HG03103 (cell line): ENCODE measurements around the gene REEP6.
A peak's percentile ranks its signal among the peaks of the same experiment; 100 is the strongest.
"Not testable (repeated sequence)": the region's sequence is repeated elsewhere in the genome, so short reads cannot be mapped to it uniquely, and the experiment has no call there.

Source experiments
- ATAC-seq: cut with Tn5 transposase; IDR thresholded peaks from one replicate; pipeline ENCODE4 v1.9.1; 2021; ENCODE audit warnings: low read depth; ENCODE audit not compliant: unreplicated experiment

The REEP6 gene

DNA sequence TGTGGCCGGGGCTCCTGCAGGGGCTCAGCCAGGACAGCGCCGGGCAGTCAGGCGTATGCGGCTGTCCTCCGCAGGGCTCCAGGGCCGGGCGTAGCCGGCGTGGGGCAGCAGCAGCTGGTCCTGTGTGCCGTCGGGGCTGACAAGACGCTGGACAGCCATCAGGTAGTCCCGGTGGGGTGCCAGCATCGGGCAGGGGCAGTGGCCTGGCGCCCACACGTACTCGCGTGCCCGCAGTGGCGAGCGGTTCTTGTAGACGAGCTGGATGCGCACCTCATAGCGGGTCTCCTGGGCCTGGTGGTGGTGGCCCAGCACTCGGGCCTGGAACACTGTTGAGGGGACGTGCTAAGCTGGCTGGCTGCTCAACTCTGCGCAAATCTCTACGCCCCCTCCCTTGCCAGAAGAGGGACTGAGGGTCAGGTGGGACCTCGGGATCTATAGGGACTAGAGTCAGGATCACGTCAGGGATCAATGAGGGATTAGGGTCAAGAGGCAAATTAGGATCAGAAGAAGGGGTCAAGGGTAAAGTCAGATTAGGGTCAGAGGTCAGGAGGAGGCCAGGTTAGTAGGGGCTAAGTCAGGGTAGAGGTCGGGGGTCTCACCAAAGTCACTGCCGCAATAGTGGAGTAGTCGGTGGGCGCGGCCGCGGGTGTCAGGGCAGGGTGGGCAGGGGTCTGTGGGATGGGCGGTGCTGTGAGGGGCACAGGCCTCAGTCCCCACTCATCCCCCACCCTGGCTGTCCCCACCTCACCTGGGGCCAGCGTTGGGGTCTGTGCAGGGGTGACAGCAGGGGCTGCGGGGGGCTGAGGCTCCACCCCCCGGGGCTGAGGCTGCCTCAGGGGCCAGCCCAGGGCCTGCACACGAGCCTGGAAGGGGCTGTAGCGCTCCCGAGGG is 15.3 kb downstream of the REEP6 start:
- ATAC-seq = no peak

DNA sequence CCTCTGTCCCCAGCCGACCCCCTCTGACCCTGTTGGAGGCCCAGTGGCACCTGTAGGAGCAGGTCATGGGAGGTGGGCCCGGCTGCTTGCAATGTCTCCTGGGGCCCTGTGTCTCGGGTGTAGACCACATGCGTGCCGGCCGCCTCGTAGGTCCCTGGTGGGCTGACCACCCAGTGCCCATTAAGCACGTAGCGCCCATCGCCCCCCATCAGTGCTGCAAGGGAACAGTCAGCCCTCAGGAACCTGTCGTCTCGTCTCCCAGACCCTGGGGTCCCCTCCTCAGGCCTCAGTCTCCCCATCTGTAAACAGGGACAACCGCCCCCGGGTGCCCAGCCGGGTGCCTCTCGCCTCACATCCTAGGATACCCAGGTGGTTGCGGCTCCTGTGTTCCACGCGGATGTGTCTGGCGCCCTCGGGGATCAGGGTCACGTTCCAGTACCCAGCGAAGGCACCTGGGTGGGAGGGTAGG is 16.2 kb downstream of the REEP6 start:
- no peak for ATAC-seq

DNA sequence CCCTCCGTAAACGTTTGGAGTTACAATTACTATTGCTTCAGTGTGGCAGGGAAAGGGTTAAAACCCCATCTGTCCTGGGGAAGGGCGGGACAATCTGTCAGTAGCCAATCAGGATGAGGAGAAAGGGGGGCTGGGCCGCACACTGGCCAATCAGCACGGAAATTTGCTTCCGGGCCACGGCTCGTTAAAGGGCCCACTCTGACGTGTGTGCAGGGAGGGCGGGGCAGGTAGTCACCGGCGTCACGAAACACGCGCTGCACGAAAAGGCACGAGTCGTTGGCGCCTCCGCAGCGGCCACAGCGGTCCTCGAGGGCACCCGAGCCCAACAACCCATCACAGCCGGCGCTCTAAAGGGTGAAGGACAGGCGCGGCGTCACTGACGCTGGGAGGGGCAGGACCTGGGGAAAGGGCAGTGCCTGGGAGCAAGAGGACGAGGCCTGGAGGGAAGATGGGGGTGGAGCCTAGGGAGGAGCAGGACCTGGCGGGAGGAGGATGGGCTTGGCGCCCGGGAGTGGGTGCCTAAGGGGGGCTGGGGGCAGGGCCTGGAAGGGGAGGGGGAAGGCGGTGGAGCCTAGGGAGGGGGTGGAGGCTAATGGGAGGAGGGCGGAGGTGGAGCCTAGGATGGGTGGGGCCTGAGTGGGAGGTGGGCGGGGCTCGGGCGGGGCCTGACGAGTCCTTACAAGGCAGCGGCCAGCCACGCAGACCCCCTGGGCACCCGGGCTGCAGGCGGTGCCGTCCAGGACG is 17.0 kb downstream of the REEP6 start:
- peak; percentile 54 for ATAC-seq

- ATAC-seq = no peak
These were observed 17.5 kb downstream of the REEP6 start for GRCh38 chr19:1508507-1508856.

DNA sequence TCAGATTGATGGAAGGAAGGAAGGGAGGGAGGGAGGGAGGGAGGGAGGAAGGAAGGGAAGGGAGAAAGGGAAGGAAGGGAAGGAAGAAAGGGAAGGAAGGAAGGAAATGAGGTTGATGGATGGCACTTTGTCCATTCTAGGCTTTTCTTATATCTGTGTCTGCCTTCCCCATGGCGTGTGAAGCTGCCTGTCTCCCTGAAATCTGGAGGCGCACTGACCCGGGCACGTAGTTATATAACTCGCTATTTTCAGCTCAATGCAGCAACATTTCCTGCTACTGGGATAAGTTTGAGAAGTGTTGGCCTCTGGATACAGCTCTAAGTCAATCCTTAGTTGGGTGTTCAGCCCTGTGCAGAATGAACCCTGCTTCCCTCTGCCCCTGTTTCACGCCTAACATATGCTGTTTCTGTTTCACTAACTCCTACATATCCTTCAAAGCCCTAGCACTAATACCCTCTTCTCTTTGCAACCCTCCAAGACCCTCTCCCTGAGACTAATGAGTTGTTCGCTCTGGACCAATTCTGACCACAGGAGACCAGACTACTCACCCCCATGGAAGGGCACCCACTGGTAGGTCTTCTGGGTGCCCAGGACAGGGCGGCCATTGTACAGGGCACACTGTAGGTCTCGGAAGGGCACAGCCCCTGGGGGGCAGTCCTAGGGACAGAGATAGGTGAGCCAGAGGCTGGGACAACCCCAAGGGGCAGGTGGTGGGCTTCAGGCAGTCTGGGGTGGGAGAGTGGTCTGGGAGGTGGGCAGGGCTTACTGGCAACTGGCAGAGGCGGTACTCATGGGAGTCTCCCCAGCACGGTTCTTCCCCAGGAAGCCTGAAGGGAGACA is 18.8 kb downstream of the REEP6 start:
- no peak for ATAC-seq

- no peak for ATAC-seq
These were observed 19.4 kb downstream of the REEP6 start for GRCh38 chr19:1510442-1510806.

DNA sequence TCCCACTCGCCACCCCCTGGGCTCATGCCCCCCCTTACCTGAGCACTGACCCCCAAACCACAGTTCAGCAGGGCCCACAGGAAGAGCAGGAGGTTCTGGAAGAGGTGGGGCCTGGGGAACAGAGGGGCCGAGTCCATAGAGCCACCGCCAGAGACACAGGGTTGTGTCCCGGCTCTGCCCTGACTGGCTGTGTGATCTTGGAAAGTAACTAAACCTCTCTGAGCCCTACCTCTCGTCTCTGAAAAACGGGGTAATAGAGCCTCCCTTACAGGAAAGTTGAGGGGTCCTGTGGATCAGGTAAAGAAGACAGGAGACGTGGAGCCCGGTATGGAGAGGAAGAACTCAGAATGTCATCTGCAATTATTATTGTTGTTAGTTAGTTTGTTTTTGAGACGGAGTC is 19.8 kb downstream of the REEP6 start:
- ATAC-seq = no peak

- ATAC-seq = no peak
These were observed 20.6 kb downstream of the REEP6 start for GRCh38 chr19:1511318-1512317.

DNA sequence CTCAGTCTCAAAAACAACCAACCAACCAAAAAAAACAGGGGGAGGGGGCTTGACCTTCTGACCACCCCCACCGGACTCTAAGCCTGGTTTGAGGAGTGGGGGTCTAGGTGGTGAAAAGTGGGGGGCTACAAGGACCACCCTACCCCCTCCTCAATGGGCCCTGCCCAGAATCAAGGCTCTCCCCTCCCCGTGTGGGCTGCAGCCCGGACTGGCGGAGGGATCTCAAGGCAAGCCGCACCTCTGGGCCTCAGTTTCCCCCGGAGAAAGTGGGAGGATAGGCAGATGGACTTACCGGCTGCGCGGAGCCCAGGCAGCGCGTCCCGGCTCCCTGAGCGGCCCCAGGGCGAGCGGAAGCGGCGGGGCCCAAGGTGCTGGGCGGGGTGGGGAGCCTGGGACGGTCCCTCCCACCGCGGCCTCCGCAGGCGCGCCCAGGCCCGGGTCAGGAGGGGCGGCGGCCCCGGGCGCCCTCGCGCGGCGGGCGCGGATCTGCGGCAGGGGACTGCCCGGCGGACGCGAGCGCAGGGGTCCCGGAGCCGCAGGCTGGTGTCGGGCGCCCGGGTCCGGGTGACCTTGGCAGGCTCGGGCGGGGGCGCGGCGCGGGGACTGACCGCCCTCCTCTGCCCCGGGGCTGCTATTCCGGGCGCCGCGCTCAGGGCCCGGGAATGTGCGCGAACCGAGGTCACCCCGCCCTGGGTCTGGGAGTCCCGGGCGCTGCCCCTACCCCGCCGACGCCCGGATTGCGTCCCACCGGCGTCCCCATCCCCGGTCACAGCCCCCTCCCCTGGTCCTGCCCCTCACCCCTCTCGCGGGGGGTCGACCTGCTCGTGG is 21.9 kb downstream of the REEP6 start, which contains the start of gene ADAMTSL5:
Gene ADAMTSL5 (minus strand): TSS at position 349 of the 828 bp plus-strand sequence. CDS start 2,076 bp downstream, outside the sequence.
- no peak for ATAC-seq

GRCh38 chr19:1513499-1514294 is 22.7 kb downstream of the REEP6 start:
- ATAC-seq = no peak

- no peak for ATAC-seq
These were observed 23.3 kb downstream of the REEP6 start for GRCh38 chr19:1514295-1514661.

GRCh38 chr19:1514986-1515721 is 24.2 kb downstream of the REEP6 start:
- ATAC-seq = no peak

- ATAC-seq = no peak
These were observed 25.4 kb downstream of the REEP6 start for GRCh38 chr19:1516395-1516753.

GRCh38 chr19:1518471-1518870 is 27.5 kb downstream of the REEP6 start:
- no peak for ATAC-seq

DNA sequence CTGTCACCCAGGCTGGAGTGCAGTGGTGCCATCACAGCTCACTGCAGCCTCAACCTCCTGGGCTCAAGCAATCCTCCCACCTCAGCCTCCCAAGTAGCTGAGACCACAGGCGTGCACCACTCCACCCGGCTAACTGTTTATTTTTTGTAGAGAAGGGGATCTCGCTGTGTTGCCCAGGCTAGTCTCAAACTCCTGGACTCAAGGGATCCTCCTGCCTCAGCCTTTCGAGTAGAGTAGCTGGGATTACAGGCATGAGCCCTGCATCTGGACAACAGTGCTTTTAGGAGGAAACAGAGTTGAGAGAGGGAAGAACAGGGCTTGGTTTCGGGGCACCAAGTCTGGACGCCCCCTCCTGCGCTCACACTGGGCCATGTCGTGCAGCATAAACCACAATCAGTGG is 28.8 kb downstream of the REEP6 start:
- ATAC-seq = not testable (repeated sequence)

GRCh38 chr19:1520203-1520780 is 29.3 kb downstream of the REEP6 start:
- no peak for ATAC-seq

GRCh38 chr19:1521636-1522035 is 30.7 kb downstream of the REEP6 start:
- no peak for ATAC-seq
